ENCODE measurements around the gene POTEH.
"Not testable (repeated sequence)": the region's sequence is repeated elsewhere in the genome, so short reads cannot be mapped to it uniquely, and the experiment has no call there.

GRCh38 chr22:15679702-15680101 is 10.1 kb upstream of the POTEH start:
- not testable (repeated sequence) for TF ChIP-seq CTCF (IDR thresholded peaks at IDR 0.05 in 8 of 11, conservative IDR thresholded peaks at IDR 0.05 in 3 of 11); POLR2A (IDR thresholded peaks at IDR 0.05); POLR2AphosphoS5 (IDR thresholded peaks at IDR 0.05)
